Keratinocyte (primary cell): Measurements from ENCODE around the gene SERINC5. TPM values are rescaled to one million over a fixed set of nuclear protein-coding genes. Genes with fewer than 3 reads are reported as not detected.

Experiments
- DNase-seq: peaks from one replicate; pipeline ENCODE4 v3.0.0-alpha.2; 2011; ENCODE audit warnings: low read depth, missing footprints, low spot score
- FAIRE-seq: peaks from 2 replicates; lab custom pipeline; 2011; peaks lifted over from hg19 to GRCh38; lab: Jason Lieb, UNC
- H2AFZ ChIP-seq: 2 replicates; pipeline ENCODE4 v1.6.0; 2012; ENCODE audit warnings: low read length, control low read depth, inconsistent platforms; ENCODE audit not compliant: control insufficient read depth
- H3K27ac ChIP-seq: 2 replicates; pipeline ENCODE4 v1.5.1; 2011; ENCODE audit warnings: low read length; ENCODE audit not compliant: control insufficient read depth, insufficient read depth
- H3K27me3 ChIP-seq: 3 replicates; pipeline ENCODE4 v1.6.0; 2011; ENCODE audit warnings: low read length; ENCODE audit not compliant: control insufficient read depth, insufficient read depth; ENCODE audit errors: extremely low read depth
- H3K36me3 ChIP-seq, 2 experiments: 2 replicates in 1 of 2; 3 replicates in 1 of 2; pipeline ENCODE4 v1.5.1; 2011; ENCODE audit warnings: low read length in 2 of 2, mild to moderate bottlenecking in 1 of 2; ENCODE audit not compliant: control insufficient read depth in 2 of 2, insufficient read depth in 2 of 2; ENCODE audit errors: extremely low read depth in 1 of 2
- H3K4me1 ChIP-seq: 3 replicates; pipeline ENCODE4 v1.5.1; 2011; ENCODE audit warnings: low read length; ENCODE audit not compliant: control insufficient read depth, insufficient read depth; ENCODE audit errors: extremely low read depth
- H3K4me2 ChIP-seq: 3 replicates; pipeline ENCODE4 v1.6.0; 2011; ENCODE audit warnings: low read depth, low read length; ENCODE audit not compliant: control insufficient read depth, insufficient read depth; ENCODE audit errors: extremely low read depth
- H3K4me3 ChIP-seq, 3 experiments: fragments of 200-600 bp in 1 of 3; sonication (generic) in 1 of 3; 2 replicates in 2 of 3; 3 replicates in 1 of 3; pipeline ENCODE4 v1.5.1; 2011 to 2016; ENCODE audit warnings: low read length in 3 of 3, mild to moderate bottlenecking in 3 of 3, control low read depth in 2 of 3, inconsistent platforms in 1 of 3, low read depth in 1 of 3, mixed read lengths in 1 of 3, mixed run types in 1 of 3, moderate library complexity in 1 of 3; ENCODE audit not compliant: control insufficient read depth in 2 of 3, insufficient read depth in 2 of 3; ENCODE audit errors: extremely low read depth in 1 of 3
- H3K79me2 ChIP-seq: 2 replicates; pipeline ENCODE4 v1.6.0; 2012; ENCODE audit warnings: low read length; ENCODE audit not compliant: control insufficient read depth, insufficient read depth
- H3K9ac ChIP-seq: 3 replicates; pipeline ENCODE4 v1.6.0; 2011; ENCODE audit warnings: low read length; ENCODE audit not compliant: control insufficient read depth, insufficient read depth; ENCODE audit errors: extremely low read depth
- H3K9me1 ChIP-seq: 3 replicates; pipeline ENCODE4 v1.6.0; 2011; ENCODE audit warnings: low read length; ENCODE audit not compliant: control insufficient read depth, insufficient read depth; ENCODE audit errors: extremely low read depth
- H3K9me3 ChIP-seq: 2 replicates; pipeline ENCODE4 v1.5.1; 2012; ENCODE audit warnings: low read depth, low read length; ENCODE audit not compliant: control insufficient read depth
- H4K20me1 ChIP-seq: 3 replicates; pipeline ENCODE4 v1.6.0; 2011; ENCODE audit warnings: low read length; ENCODE audit not compliant: control insufficient read depth, insufficient read depth; ENCODE audit errors: extremely low read depth
- CTCF ChIP-seq, 3 experiments: IDR thresholded peaks in 1 of 3; conservative IDR thresholded peaks in 1 of 3; optimal IDR thresholded peaks in 1 of 3; 2 replicates in 2 of 3; 3 replicates in 1 of 3; pipeline versions ENCODE3 to v1.5.1; 2011; ENCODE audit warnings: low read length in 3 of 3, mild to moderate bottlenecking in 3 of 3, moderate library complexity in 2 of 3, control low read depth in 1 of 3, inconsistent platforms in 1 of 3; ENCODE audit not compliant: insufficient read depth in 2 of 3; ENCODE audit errors: extremely low read depth in 1 of 3
- EZH2 ChIP-seq: IDR thresholded peaks from one replicate; pipeline ENCODE4 v1.6.1; 2012; ENCODE audit warnings: inconsistent platforms, mild to moderate bottlenecking, low read length, moderate library complexity
- dilution Hi-C: fragments of 300-500 bp; cut with MboI; formaldehyde crosslinking; loops from one replicate; pipeline ENCODE4 v1.7.0; 2020; ENCODE audit warnings: low sequenced_read_pairs; ENCODE audit not compliant: extremely low pct_ligation_motif_present
- polyA plus RNA-seq, 5 experiments: library from polyadenylated mRNA; depleted of rRNA in 3 of 5; stranded (reverse) in 3 of 5; stranded (forward) in 1 of 5; unstranded in 1 of 5; fragments of >200 nt; gene quantifications; 1 replicate in 1 of 5; 2 replicates in 3 of 5; 3 replicates in 1 of 5; pipeline versions ENCODE4 v1.2.1 to v1.2.3, GENCODE V29; 2011 to 2012; ENCODE audit warnings: missing spikeins in 2 of 5, low read depth in 1 of 5, low replicate concordance in 1 of 5

Gene SERINC5
- polyA plus RNA-seq, 1 donor (not counting 4 experiments of a cell fraction or from before 2014, with no cell fraction given) = 20.0 TPM

GRCh38 chr5:80213466-80213865 is 42.4 kb downstream of the SERINC5 start:
- dilution Hi-C loops = no loop called here
- no peaks in the 10 kb centered on the region for H3K27me3 ChIP-seq
- H3K4me3 ChIP-seq = no peak overlapping the region
- no peak for DNase-seq
- H3K9ac ChIP-seq = no peak overlapping the region
- H2AFZ ChIP-seq = no peak overlapping the region
- no peak for TF ChIP-seq CTCF (optimal IDR thresholded peaks at IDR 0.05 in 1 of 3, IDR thresholded peaks at IDR 0.05 in 1 of 3, conservative IDR thresholded peaks at IDR 0.05 in 1 of 3; ENCODE audit: extremely low read depth in 1 of 3, insufficient read depth in 2 of 3, low read length in 3 of 3)
- TF ChIP-seq EZH2 = no peak
- H3K27ac ChIP-seq = peak overlapping the region; percentile 13
- H3K9me3 ChIP-seq = no peaks in the 10 kb centered on the region
- peaks cover 21% of the 10 kb centered on the region for H3K4me1 ChIP-seq
- peaks cover 3% of the 10 kb centered on the region for H4K20me1 ChIP-seq
- no peak for FAIRE-seq
- H3K36me3 ChIP-seq = peaks cover 0 to 6% of the 10 kb centered on the region in 2 experiments
- peaks cover 2% of the 10 kb centered on the region for H3K9me1 ChIP-seq
- peaks cover 53% of the 10 kb centered on the region for H3K79me2 ChIP-seq
- no peak overlapping the region for H3K4me2 ChIP-seq

GRCh38 chr5:80212171-80212667 is 43.6 kb downstream of the SERINC5 start:
- Histone ChIP-seq H3K27me3 (no peaks in the 10 kb centered on the region), H2AFZ (no peak overlapping the region), H3K4me3 (no peak overlapping the region), H3K27ac (no peak overlapping the region), H3K9ac (no peak overlapping the region), H3K4me2 (no peak overlapping the region), H4K20me1 (peaks cover 4% of the 10 kb centered on the region), H3K79me2 (peaks cover 51% of the 10 kb centered on the region), H3K9me3 (no peaks in the 10 kb centered on the region), H3K36me3 (peaks cover 0 to 6% of the 10 kb centered on the region in 2 experiments), H3K9me1 (peaks cover under 1% of the 10 kb centered on the region), H3K4me1 (peaks cover 12% of the 10 kb centered on the region)
- no peak for FAIRE-seq
- DNase-seq = no peak
- dilution Hi-C loops = no loop called here
- TF ChIP-seq EZH2 (no peak), CTCF (optimal IDR thresholded peaks at IDR 0.05 in 1 of 3, IDR thresholded peaks at IDR 0.05 in 1 of 3, conservative IDR thresholded peaks at IDR 0.05 in 1 of 3; ENCODE audit: extremely low read depth in 1 of 3, insufficient read depth in 2 of 3, low read length in 3 of 3) (no peak)
